H1 (cell line): ENCODE results near the gene DCBLD2. TPM values are rescaled to one million over a fixed set of nuclear protein-coding genes. Genes with fewer than 3 reads are reported as not detected.

Source experiments
- CTCF ChIA-PET: fragments of 300-600 bp; sonication (Branson Sonifier 250); formaldehyde crosslinking; loops from one replicate; lab custom pipeline; 2021; ENCODE audit not compliant: partially characterized antibody; lab: Charles Lee
- POLR2A ChIA-PET: fragments of 300-600 bp; sonication (Branson Sonifier 250); formaldehyde crosslinking; loops from one replicate; lab custom pipeline; 2021; ENCODE audit warnings: inconsistent platforms; ENCODE audit not compliant: partially characterized antibody; lab: Charles Lee
- DNase-seq, 2 experiments: peaks; one replicate each; pipeline versions ENCODE4 v3.0.0 to v3.0.0-alpha.2; 2010 to 2022; ENCODE audit warnings: low spot score in 2 of 2, low read depth in 1 of 2, mixed read lengths in 1 of 2
- FAIRE-seq: peaks from 2 replicates; lab custom pipeline; 2011; peaks lifted over from hg19 to GRCh38; lab: Jason Lieb, UNC
- H2AFZ ChIP-seq: 2 replicates; pipeline ENCODE4 v1.8.1; 2012; ENCODE audit warnings: low read length, inconsistent platforms
- H2AK5ac ChIP-seq: 2 replicates; pipeline ENCODE4 v1.6.1; 2013; ENCODE audit warnings: low read depth, low read length
- H2BK120ac ChIP-seq: replicated peaks from 2 replicates; pipeline ENCODE3; 2013; ENCODE audit warnings: low read depth, low read length, inconsistent platforms
- H2BK12ac ChIP-seq: 2 replicates; pipeline ENCODE4 v1.6.1; 2013; ENCODE audit warnings: low read depth, low read length
- H2BK15ac ChIP-seq: 2 replicates; pipeline ENCODE4 v1.6.1; 2013; ENCODE audit warnings: low read length
- H2BK20ac ChIP-seq: 2 replicates; pipeline ENCODE4 v1.6.1; 2013; ENCODE audit warnings: low read length
- H2BK5ac ChIP-seq: 2 replicates; pipeline ENCODE4 v1.6.1; 2013; ENCODE audit warnings: low read depth, low read length
- H3K14ac ChIP-seq: 2 replicates; pipeline ENCODE4 v1.6.1; 2013; ENCODE audit warnings: inconsistent platforms; ENCODE audit not compliant: insufficient read length
- H3K18ac ChIP-seq: 2 replicates; pipeline ENCODE4 v1.6.1; 2013; ENCODE audit warnings: low read length; ENCODE audit errors: extremely low read depth
- H3K23ac ChIP-seq: 2 replicates; pipeline ENCODE4 v1.6.1; 2013; ENCODE audit warnings: inconsistent platforms; ENCODE audit not compliant: insufficient read length
- H3K23me2 ChIP-seq: 2 replicates; pipeline ENCODE4 v1.6.1; 2013; ENCODE audit warnings: low read depth, low read length
- H3K27ac ChIP-seq: 2 replicates; pipeline ENCODE4 v1.6.1; 2011; ENCODE audit warnings: low read depth, low read length, inconsistent platforms
- H3K27me3 ChIP-seq, 4 experiments: replicated peaks in 1 of 4; 1 replicate in 1 of 4; 2 replicates in 3 of 4; pipeline versions ENCODE4 v1.6.1 to v1.8.1; 2011 to 2013; ENCODE audit warnings: low read length in 3 of 4, mild to moderate bottlenecking in 3 of 4, inconsistent platforms in 2 of 4, mixed read lengths in 2 of 4, moderate library complexity in 1 of 4; ENCODE audit not compliant: control insufficient read depth in 3 of 4, insufficient read depth in 3 of 4; ENCODE audit errors: extremely low read depth in 1 of 4
- H3K36me3 ChIP-seq, 4 experiments: 2 replicates each; pipeline versions ENCODE4 v1.6.1 to v1.8.1; 2011 to 2013; ENCODE audit warnings: mild to moderate bottlenecking in 4 of 4, low read length in 3 of 4, moderate library complexity in 2 of 4, control low read depth in 1 of 4, inconsistent platforms in 1 of 4; ENCODE audit not compliant: insufficient read depth in 4 of 4, control insufficient read depth in 2 of 4
- H3K4ac ChIP-seq: replicated peaks from 2 replicates; pipeline ENCODE3; 2013; ENCODE audit warnings: low read length, low read depth, mixed read lengths, inconsistent platforms; ENCODE audit not compliant: insufficient read length
- H3K4me1 ChIP-seq, 4 experiments: replicated peaks in 1 of 4; 1 replicate in 1 of 4; 2 replicates in 3 of 4; pipeline versions ENCODE4 v1.6.1 to v1.8.1; 2011 to 2013; ENCODE audit warnings: low read length in 3 of 4, inconsistent platforms in 2 of 4, mixed read lengths in 1 of 4; ENCODE audit not compliant: insufficient read depth in 4 of 4, control insufficient read depth in 3 of 4
- H3K4me2 ChIP-seq, 2 experiments: 2 replicates each; pipeline versions ENCODE4 v1.6.1 to v1.8.1; 2011 to 2013; ENCODE audit warnings: low read depth in 2 of 2, low read length in 2 of 2, control low read depth in 1 of 2, inconsistent platforms in 1 of 2, mild to moderate bottlenecking in 1 of 2; ENCODE audit not compliant: insufficient read depth in 1 of 2
- H3K4me3 ChIP-seq, 4 experiments: fragments of 200-600, 300-600 bp in 1 of 4; sonication (generic), shearing (Covaris generic), sonication (Bioruptor Twin) in 1 of 4; 2 replicates each; pipeline versions ENCODE4 v1.5.1 to v1.8.1; 2011 to 2016; ENCODE audit warnings: low read length in 4 of 4, low read depth in 3 of 4, control low read depth in 2 of 4, inconsistent platforms in 2 of 4, mild to moderate bottlenecking in 2 of 4, mixed read lengths in 1 of 4, moderate library complexity in 1 of 4; ENCODE audit not compliant: insufficient read depth in 2 of 4; ENCODE audit errors: extremely low read depth in 1 of 4
- H3K56ac ChIP-seq: replicated peaks from 2 replicates; pipeline ENCODE3; 2013; ENCODE audit warnings: low read depth, mild to moderate bottlenecking, mixed read lengths, low read length, inconsistent platforms; ENCODE audit not compliant: insufficient read length
- H3K79me1 ChIP-seq: 2 replicates; pipeline ENCODE4 v1.6.1; 2013; ENCODE audit warnings: low read depth, low read length, control low read depth
- H3K79me2 ChIP-seq, 2 experiments: 2 replicates each; pipeline versions ENCODE4 v1.6.1 to v1.8.1; 2012 to 2013; ENCODE audit warnings: low read length in 2 of 2, mild to moderate bottlenecking in 2 of 2, inconsistent platforms in 1 of 2; ENCODE audit not compliant: insufficient read depth in 2 of 2, control insufficient read depth in 1 of 2
- H3K9ac ChIP-seq, 4 experiments: replicated peaks in 1 of 4; 1 replicate in 1 of 4; 2 replicates in 3 of 4; pipeline versions ENCODE4 v1.6.1 to v1.8.1; 2011 to 2013; ENCODE audit warnings: low read depth in 3 of 4, low read length in 3 of 4, control low read depth in 2 of 4, mild to moderate bottlenecking in 2 of 4, moderate library complexity in 2 of 4, inconsistent platforms in 1 of 4; ENCODE audit errors: extremely low read depth in 1 of 4
- H3K9me3 ChIP-seq, 2 experiments: 2 replicates each; pipeline versions ENCODE4 v1.6.1 to v1.8.1; 2012 to 2013; ENCODE audit warnings: mild to moderate bottlenecking in 2 of 2, moderate library complexity in 2 of 2, control low read depth in 1 of 2, inconsistent platforms in 1 of 2, low read depth in 1 of 2, low read length in 1 of 2, mixed read lengths in 1 of 2; ENCODE audit not compliant: insufficient read depth in 2 of 2
- H4K20me1 ChIP-seq, 2 experiments: replicated peaks in 1 of 2; 2 replicates each; pipeline versions ENCODE3 to v1.8.1; 2011 to 2013; ENCODE audit warnings: inconsistent platforms in 2 of 2, low read length in 2 of 2, mild to moderate bottlenecking in 1 of 2; ENCODE audit not compliant: insufficient read depth in 2 of 2, control insufficient read depth in 1 of 2
- H4K5ac ChIP-seq: 2 replicates; pipeline ENCODE4 v1.6.1; 2013; ENCODE audit warnings: low read length, low read depth, mixed read lengths, inconsistent platforms; ENCODE audit not compliant: insufficient read length
- H4K8ac ChIP-seq: 2 replicates; pipeline ENCODE4 v1.8.0; 2013; ENCODE audit warnings: mild to moderate bottlenecking, moderate library complexity, low read length, inconsistent platforms; ENCODE audit not compliant: insufficient read depth; ENCODE audit errors: extremely low read depth
- H4K91ac ChIP-seq: replicated peaks from 2 replicates; pipeline ENCODE3; 2013; ENCODE audit warnings: low read length, mixed read lengths, inconsistent platforms; ENCODE audit not compliant: insufficient read length
- BACH1 ChIP-seq: IDR thresholded peaks from 2 replicates; pipeline ENCODE4 v1.6.1; 2012; ENCODE audit warnings: low read length, improper control_type of control experiment
- BCL11A ChIP-seq, 2 experiments: IDR thresholded peaks; one replicate each; pipeline ENCODE4 v1.6.1; 2011; ENCODE audit warnings: low read depth in 2 of 2, low read length in 2 of 2, mild to moderate bottlenecking in 2 of 2
- CBX8 ChIP-seq: fragments of 300-800, 300-1000 bp; sonication (generic); IDR thresholded peaks from 2 replicates; pipeline ENCODE4 v1.7.1; 2016; ENCODE audit warnings: low read depth, low read length, borderline replicate concordance
- GABPA ChIP-seq: IDR thresholded peaks from 2 replicates; pipeline ENCODE4 v1.6.1; 2011; ENCODE audit warnings: mild to moderate bottlenecking, low read length, moderate library complexity, borderline replicate concordance; ENCODE audit not compliant: insufficient read depth
- MAFK ChIP-seq: IDR thresholded peaks from 2 replicates; pipeline ENCODE4 v1.6.1; 2012; ENCODE audit warnings: low read depth, mild to moderate bottlenecking, improper control_type of control experiment, low read length
- NANOG ChIP-seq: IDR thresholded peaks from 2 replicates; pipeline ENCODE4 v1.6.1; 2011; ENCODE audit warnings: low read length, low read depth, mild to moderate bottlenecking, inconsistent platforms; ENCODE audit not compliant: insufficient read depth, poor library complexity, severe bottlenecking
- NRF1 ChIP-seq: IDR thresholded peaks from 2 replicates; pipeline ENCODE4 v1.6.1; 2011; ENCODE audit warnings: mild to moderate bottlenecking, low read depth, low read length, improper control_type of control experiment
- POLR2A ChIP-seq, 2 experiments: IDR thresholded peaks; 1 replicate in 1 of 2; 2 replicates in 1 of 2; pipeline ENCODE4 v1.6.1; 2011; ENCODE audit warnings: low read depth in 2 of 2, low read length in 2 of 2, mild to moderate bottlenecking in 2 of 2; ENCODE audit errors: control extremely low read depth in 1 of 2
- SAP30 ChIP-seq: fragments of 300-600 bp; sonication (generic); IDR thresholded peaks from 2 replicates; pipeline ENCODE4 v1.7.1; 2012; ENCODE audit warnings: low read length, moderate library complexity, mild to moderate bottlenecking, inconsistent platforms; ENCODE audit not compliant: insufficient read depth, insufficient replicate concordance
- TAF1 ChIP-seq: IDR thresholded peaks from 2 replicates; pipeline ENCODE4 v1.6.1; 2011; ENCODE audit warnings: mild to moderate bottlenecking, low read depth, low read length
- TBP ChIP-seq: IDR thresholded peaks from 2 replicates; pipeline ENCODE4 v1.6.1; 2011; ENCODE audit warnings: low read depth, low read length, improper control_type of control experiment
- TCF12 ChIP-seq: IDR thresholded peaks from 2 replicates; pipeline ENCODE4 v1.6.1; 2011; ENCODE audit warnings: low read depth, mild to moderate bottlenecking, low read length
- TEAD4 ChIP-seq: IDR thresholded peaks from 2 replicates; pipeline ENCODE4 v1.6.1; 2012; ENCODE audit warnings: low read depth, low read length, inconsistent platforms, mixed read lengths
- WGBS, 2 experiments: shearing (Covaris generic) in 1 of 2; methylation state at CpG; one replicate each; pipeline versions ENCODE4 v1.1.6 to v1.1.7; 2013 to 2015; ENCODE audit warnings: low lambda C conversion rate in 2 of 2, mixed read lengths in 2 of 2, inconsistent platforms in 1 of 2, low coverage in 1 of 2, missing lambda C conversion rate in 1 of 2; ENCODE audit not compliant: insufficient replicate concordance in 2 of 2, insufficient coverage in 1 of 2, insufficient read length in 1 of 2; ENCODE audit errors: extremely low coverage in 1 of 2, missing lambda C conversion rate in 1 of 2; 5-methylcytosine and 5-hydroxymethylcytosine counted together
- polyA plus RNA-seq, 7 experiments: library from polyadenylated mRNA; depleted of rRNA in 3 of 7; stranded (reverse) in 5 of 7; unstranded in 2 of 7; fragments of >200 nt in 5 of 7; fragments of 200-250 nt in 2 of 7; gene quantifications; 1 replicate in 5 of 7; 2 replicates in 1 of 7; 4 replicates in 1 of 7; pipeline versions ENCODE4 v1.2.1 to v1.2.3, GENCODE V29; 2011 to 2013; ENCODE audit warnings: missing spikeins in 2 of 7, mixed read lengths in 2 of 7
- total RNA-seq: library from RNA; stranded (reverse); fragmentation: NEBNext Ultra II Directional; extraction: Animal tissue kit (Norgen Biotek cat#: 25700); gene quantifications from 2 replicates; pipeline ENCODE4 v1.2.1, GENCODE V29; 2021
- TF ChIP-seq, protein P1 (sequence below): IDR thresholded peaks from 2 replicates; pipeline ENCODE4 v1.6.1; 2012; ENCODE audit warnings: inconsistent platforms

Gene DCBLD2
- total and polyA plus RNA-seq, 2 of the 8 experiments (the other 6 are each of a cell fraction or from before 2014, with no cell fraction given): 19.6 to 63.8 TPM

DNA sequence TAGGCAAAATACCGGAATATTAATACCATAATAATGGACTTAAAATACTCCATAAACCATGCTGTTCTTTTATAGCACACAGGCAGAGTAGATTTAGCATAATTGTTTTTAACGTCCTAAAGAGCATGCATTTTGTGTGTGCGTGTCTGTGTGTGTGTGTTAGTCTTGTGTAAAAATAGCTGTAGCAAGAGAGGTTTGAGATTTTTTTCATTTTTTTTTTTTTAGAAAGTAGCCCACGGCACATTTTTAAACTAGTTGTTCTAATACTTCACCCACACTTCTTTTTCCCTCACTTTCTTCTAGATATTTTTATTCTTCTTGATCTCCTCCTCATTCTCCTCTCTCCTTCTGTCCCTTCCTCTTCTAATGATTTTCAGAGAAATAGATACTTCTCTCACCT is 145.9 kb downstream of the DCBLD2 start:
- DNase-seq (no peak), FAIRE-seq (no peak)
- Histone ChIP-seq H2BK5ac (no peak overlapping the region), H3K4me2 (no peak overlapping the region), H3K4me3 (no peak overlapping the region), H2BK120ac (no peak overlapping the region), H3K14ac (no peak overlapping the region), H3K23me2 (no peaks in the 10 kb centered on the region), H4K20me1 (no peaks in the 10 kb centered on the region), H3K79me1 (no peaks in the 10 kb centered on the region), H3K27me3 (no peaks in the 10 kb centered on the region), H3K4ac (no peak overlapping the region), H3K56ac (no peak overlapping the region), H2BK20ac (no peak overlapping the region), H3K18ac (no peak overlapping the region), H3K27ac (no peak overlapping the region), H3K79me2 (no peaks in the 10 kb centered on the region), H4K91ac (no peak overlapping the region), H2BK12ac (no peak overlapping the region), H2AFZ (no peak overlapping the region), H4K8ac (no peak overlapping the region), H3K9ac (no peak overlapping the region), H3K23ac (no peak overlapping the region), H3K36me3 (no peaks in the 10 kb centered on the region), H3K4me1 (no peaks in the 10 kb centered on the region), H2AK5ac (no peak overlapping the region), H4K5ac (no peak overlapping the region), H2BK15ac (no peak overlapping the region), H3K9me3 (no peaks in the 10 kb centered on the region)
- 91% methylated on average over 4 of the region's 4 CpGs; no CpG with 5 or more reads in 1 of the 2 experiments for WGBS, 2 experiments
- POLR2A ChIA-PET: no interaction called here
- CTCF ChIA-PET: interaction anchor here (1.0 to 1.8 kb wide), 2 partner anchors 35 to 62 kb away, joined by 3 read pairs; no protein-coding TSS in a partner anchor
- no peak for TF ChIP-seq NRF1
- TF ChIP-seq BCL11A (IDR thresholded peaks at IDR 0.05; ENCODE audit: low read depth in 2 of 2, low read length in 2 of 2): no peak
- TF ChIP-seq, protein P1, sequence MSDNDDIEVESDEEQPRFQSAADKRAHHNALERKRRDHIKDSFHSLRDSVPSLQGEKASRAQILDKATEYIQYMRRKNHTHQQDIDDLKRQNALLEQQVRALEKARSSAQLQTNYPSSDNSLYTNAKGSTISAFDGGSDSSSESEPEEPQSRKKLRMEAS: no peak
- no peak for TF ChIP-seq SAP30
- no peak for TF ChIP-seq TCF12
- no peak for TF ChIP-seq TBP
- no peak for TF ChIP-seq CBX8
- TF ChIP-seq MAFK: no peak
- no peak for TF ChIP-seq POLR2A (IDR thresholded peaks at IDR 0.05; ENCODE audit: control extremely low read depth in 1 of 2, low read depth in 2 of 2, low read length in 2 of 2)
- TF ChIP-seq BACH1: no peak
- TF ChIP-seq NANOG: no peak
- no peak for TF ChIP-seq TAF1
- no peak for TF ChIP-seq TEAD4
- TF ChIP-seq GABPA: no peak
